ENCODE data around the gene GPR42. TPM values are rescaled to one million over a fixed set of nuclear protein-coding genes. Genes with fewer than 3 reads are reported as not detected.
"Not testable (repeated sequence)": the region's sequence is repeated elsewhere in the genome, so short reads cannot be mapped to it uniquely, and the experiment has no call there.

GPR42 gene
- total RNA-seq, 3 donors from 2014 or later, result 0.21 to 0.25 TPM; not detected in 1

- H3K4me3 Mint-ChIP-seq, result no peak overlapping the region
- no peaks in the 10 kb centered on the region for H3K27me3 Mint-ChIP-seq (ENCODE audit: low read depth)
- no peaks in the 10 kb centered on the region for H3K9me3 Mint-ChIP-seq
These were observed 18.8 kb upstream of the GPR42 start for GRCh38 chr19:35352177-35352447.

GRCh38 chr19:35352448-35353304 lies 18.2 kb upstream of the GPR42 start:
- Mint-ChIP-seq H3K27me3 (ENCODE audit: low read depth) (no peaks in the 10 kb centered on the region), H3K4me1 (ENCODE audit: low read depth) (peaks cover 14% of the 10 kb centered on the region), H3K36me3 (ENCODE audit: insufficient read depth) (no peaks in the 10 kb centered on the region), H3K4me3 (no peak overlapping the region), H3K9me3 (no peaks in the 10 kb centered on the region)
- ATAC-seq (peak; percentile 68 to 81), DNase-seq (peak; percentile 68)

More at GRCh38 chr19:35352177-35352447, 18.8 kb upstream of the GPR42 start:
- H3K4me1 Mint-ChIP-seq (ENCODE audit: low read depth), result peaks cover 18% of the 10 kb centered on the region
- no peak for DNase-seq
- no peak for ATAC-seq
- no peaks in the 10 kb centered on the region for H3K36me3 Mint-ChIP-seq (ENCODE audit: insufficient read depth)

- Mint-ChIP-seq H3K36me3 (ENCODE audit: insufficient read depth) (no peaks in the 10 kb centered on the region), H3K9me3 (no peaks in the 10 kb centered on the region), H3K4me3 (no peak overlapping the region), H3K27me3 (ENCODE audit: low read depth) (no peaks in the 10 kb centered on the region), H3K4me1 (ENCODE audit: low read depth) (peaks cover 17% of the 10 kb centered on the region)
- DNase-seq, result no peak
- no peak for ATAC-seq
These were observed 17.2 kb upstream of the GPR42 start for GRCh38 chr19:35353635-35354034.

- H3K4me1 Mint-ChIP-seq (ENCODE audit: low read depth), result peaks cover 14% of the 10 kb centered on the region
- H3K27me3 Mint-ChIP-seq (ENCODE audit: low read depth), result no peaks in the 10 kb centered on the region
- H3K36me3 Mint-ChIP-seq (ENCODE audit: insufficient read depth), result no peaks in the 10 kb centered on the region
- ATAC-seq, result no peak
- DNase-seq, result no peak
- H3K4me3 Mint-ChIP-seq, result no peak overlapping the region
- no peaks in the 10 kb centered on the region for H3K9me3 Mint-ChIP-seq
These were observed 16.0 kb upstream of the GPR42 start for GRCh38 chr19:35354898-35355297.

- H3K36me3 Mint-ChIP-seq (ENCODE audit: insufficient read depth), result no peaks in the 10 kb centered on the region
- DNase-seq (no peak), ATAC-seq (no peak)
- peaks cover 14% of the 10 kb centered on the region for H3K4me1 Mint-ChIP-seq (ENCODE audit: low read depth)
- no peaks in the 10 kb centered on the region for H3K27me3 Mint-ChIP-seq (ENCODE audit: low read depth)
- no peak overlapping the region for H3K4me3 Mint-ChIP-seq
- no peaks in the 10 kb centered on the region for H3K9me3 Mint-ChIP-seq
These were observed 14.9 kb upstream of the GPR42 start for GRCh38 chr19:35355791-35356460.

GRCh38 chr19:35357867-35358573 lies 12.8 kb upstream of the GPR42 start, which contains the start of gene FFAR3:
Gene FFAR3, plus strand, starts transcription at chr19:35358460. Its CDS starts 431 bp downstream, at chr19:35358891.
- Mint-ChIP-seq H3K4me1 (ENCODE audit: low read depth) (peaks cover 9% of the 10 kb centered on the region), H3K36me3 (ENCODE audit: insufficient read depth) (no peaks in the 10 kb centered on the region), H3K9me3 (no peaks in the 10 kb centered on the region), H3K4me3 (peak within 1 kb of the TSS; percentile 27), H3K27me3 (ENCODE audit: low read depth) (peaks cover 11% of the 10 kb centered on the region)
- DNase-seq (no peak), ATAC-seq (peak; percentile 17 to 38)

GRCh38 chr19:35358834-35359233 lies 12.0 kb upstream of the GPR42 start:
- H3K4me3 Mint-ChIP-seq; DNase-seq; ATAC-seq; H3K36me3 Mint-ChIP-seq (ENCODE audit: insufficient read depth); H3K4me1 Mint-ChIP-seq (ENCODE audit: low read depth); H3K9me3 Mint-ChIP-seq: not testable (repeated sequence)
- H3K27me3 Mint-ChIP-seq (ENCODE audit: low read depth), result peaks cover 11% of the 10 kb centered on the region

GRCh38 chr19:35359395-35359794 lies 11.5 kb upstream of the GPR42 start:
- H3K9me3 Mint-ChIP-seq; ATAC-seq; H3K4me1 Mint-ChIP-seq (ENCODE audit: low read depth); H3K4me3 Mint-ChIP-seq; H3K36me3 Mint-ChIP-seq (ENCODE audit: insufficient read depth); DNase-seq: not testable (repeated sequence)
- H3K27me3 Mint-ChIP-seq (ENCODE audit: low read depth), result peaks cover 11% of the 10 kb centered on the region

GRCh38 chr19:35360081-35360480 lies 10.8 kb upstream of the GPR42 start:
- not testable (repeated sequence) for H3K36me3 Mint-ChIP-seq (ENCODE audit: insufficient read depth); H3K4me3 Mint-ChIP-seq; H3K4me1 Mint-ChIP-seq (ENCODE audit: low read depth); DNase-seq; H3K9me3 Mint-ChIP-seq; ATAC-seq
- H3K27me3 Mint-ChIP-seq (ENCODE audit: low read depth), result peaks cover 11% of the 10 kb centered on the region

GRCh38 chr19:35360880-35361420 lies 9.9 kb upstream of the GPR42 start:
- DNase-seq (no peak), ATAC-seq (no peak)
- Mint-ChIP-seq H3K27me3 (ENCODE audit: low read depth) (peaks cover 11% of the 10 kb centered on the region), H3K4me1 (ENCODE audit: low read depth) (peaks cover 9% of the 10 kb centered on the region), H3K36me3 (ENCODE audit: insufficient read depth) (no peaks in the 10 kb centered on the region), H3K9me3 (no peaks in the 10 kb centered on the region), H3K4me3 (no peak overlapping the region)

- peaks cover 12% of the 10 kb centered on the region for H3K27me3 Mint-ChIP-seq (ENCODE audit: low read depth)
- no peak overlapping the region for H3K4me3 Mint-ChIP-seq
- no peaks in the 10 kb centered on the region for H3K9me3 Mint-ChIP-seq
- no peak for ATAC-seq
- no peak for DNase-seq
- no peaks in the 10 kb centered on the region for H3K36me3 Mint-ChIP-seq (ENCODE audit: insufficient read depth)
- H3K4me1 Mint-ChIP-seq (ENCODE audit: low read depth), result peaks cover 9% of the 10 kb centered on the region
These were observed 8.4 kb upstream of the GPR42 start for GRCh38 chr19:35362261-35363000.

GRCh38 chr19:35363001-35363590 lies 7.8 kb upstream of the GPR42 start:
- DNase-seq (no peak), ATAC-seq (peak in 1 of 2 donors; percentile 13)
- peaks cover 12% of the 10 kb centered on the region for H3K27me3 Mint-ChIP-seq (ENCODE audit: low read depth)
- H3K4me3 Mint-ChIP-seq, result no peak overlapping the region
- peaks cover 4% of the 10 kb centered on the region for H3K4me1 Mint-ChIP-seq (ENCODE audit: low read depth)
- H3K36me3 Mint-ChIP-seq (ENCODE audit: insufficient read depth), result no peaks in the 10 kb centered on the region
- H3K9me3 Mint-ChIP-seq, result no peaks in the 10 kb centered on the region

- no peak for ATAC-seq
- H3K27me3 Mint-ChIP-seq (ENCODE audit: low read depth), result peaks cover 12% of the 10 kb centered on the region
- DNase-seq, result no peak
- H3K4me1 Mint-ChIP-seq (ENCODE audit: low read depth), result no peaks in the 10 kb centered on the region
- no peaks in the 10 kb centered on the region for H3K36me3 Mint-ChIP-seq (ENCODE audit: insufficient read depth)
- no peak overlapping the region for H3K4me3 Mint-ChIP-seq
- no peaks in the 10 kb centered on the region for H3K9me3 Mint-ChIP-seq
These were observed 7.0 kb upstream of the GPR42 start for GRCh38 chr19:35363711-35364425.
